K562 (cell line): ENCODE results near the gene BCAR3. TPM values are rescaled to one million over a fixed set of nuclear protein-coding genes. Genes with fewer than 3 reads are reported as not detected.

ENCODE experiments used
- ATAC-seq: fragments of 200-7000 bp; cut with Tn5 transposase; 3 replicates; pipeline ENCODE4 v1.9.1; 2020; ENCODE audit warnings: moderate library complexity
- BruUV-seq: library from RNA; stranded (reverse); fragments of 400-500 nt; replicated peaks from 2 replicates; lab custom pipeline; 2021; lab: Mats Ljungman, UMichigan
- CTCF ChIA-PET: fragments of 300-600 bp; formaldehyde crosslinking; extraction: SDS; loops from one replicate; lab custom pipeline; 2021; ENCODE audit warnings: low intra/inter-chr PET ratio; lab: Yijun Ruan, JAX
- POLR2A ChIA-PET: fragments of 300-600, 350-650 bp; sonication (Branson Sonifier 250); formaldehyde crosslinking; extraction: SDS; loops from one replicate; lab custom pipeline; 2021; ENCODE audit warnings: antibody characterized with exemption, inconsistent platforms; lab: Yijun Ruan, JAX
- DNase-seq, 4 experiments: peaks; one replicate each; pipeline versions ENCODE4 v3.0.0 to v3.0.0-alpha.2; 2011 to 2018; ENCODE audit warnings: low spot score in 3 of 4, mixed read lengths in 3 of 4; ENCODE audit errors: extremely low read depth in 1 of 4
- FAIRE-seq: peaks from 2 replicates; lab custom pipeline; 2011; peaks lifted over from hg19 to GRCh38; lab: Jason Lieb, UNC
- H2AFZ ChIP-seq: 2 replicates; pipeline ENCODE4 v1.6.0; 2011; ENCODE audit warnings: low read depth, low read length, control low read depth, inconsistent platforms
- H3K27ac ChIP-seq: fragments of 200-600 bp; 3 replicates; pipeline ENCODE4 v1.8.0; 2011; ENCODE audit warnings: low read depth, mild to moderate bottlenecking, control low read depth, inconsistent platforms, low read length, moderate library complexity, mixed read lengths; ENCODE audit errors: extremely low read depth
- H3K27me3 ChIP-seq, 2 experiments: fragments of 300-600 bp in 1 of 2; 2 replicates in 1 of 2; 3 replicates in 1 of 2; pipeline versions ENCODE4 v1.6.0 to v1.8.0; 2011; ENCODE audit warnings: inconsistent platforms in 2 of 2, low read length in 2 of 2, mild to moderate bottlenecking in 1 of 2, mixed read lengths in 1 of 2, moderate library complexity in 1 of 2; ENCODE audit not compliant: control insufficient read depth in 2 of 2, insufficient read depth in 2 of 2
- H3K36me3 ChIP-seq: fragments of 300-600 bp; 3 replicates; pipeline ENCODE4 v1.8.0; 2011; ENCODE audit warnings: mild to moderate bottlenecking, low read length, inconsistent platforms; ENCODE audit not compliant: control insufficient read depth, insufficient read depth
- H3K4me1 ChIP-seq, 2 experiments: fragments of 200-600 bp in 1 of 2; replicated peaks in 1 of 2; 2 replicates in 1 of 2; 3 replicates in 1 of 2; pipeline versions ENCODE4 v1.5.1 to v1.8.0; 2011; ENCODE audit warnings: inconsistent platforms in 2 of 2, low read length in 2 of 2, mild to moderate bottlenecking in 1 of 2, mixed read lengths in 1 of 2, moderate library complexity in 1 of 2; ENCODE audit not compliant: control insufficient read depth in 2 of 2, insufficient read depth in 2 of 2
- H3K4me2 ChIP-seq: 2 replicates; pipeline ENCODE4 v1.6.1; 2011; ENCODE audit warnings: low read length, control low read depth, inconsistent platforms, mixed read lengths; ENCODE audit not compliant: insufficient read depth
- H3K4me3 ChIP-seq: fragments of 200-600 bp; sonication (generic), shearing (Covaris generic); 2 replicates; pipeline ENCODE4 v1.5.1; 2016; ENCODE audit warnings: control low read depth, inconsistent platforms
- H3K79me2 ChIP-seq: fragments of 200-600 bp; 3 replicates; pipeline ENCODE4 v1.8.0; 2011; ENCODE audit warnings: low read length, inconsistent platforms; ENCODE audit not compliant: control insufficient read depth, insufficient read depth
- H3K9ac ChIP-seq, 2 experiments: 2 replicates each; pipeline versions ENCODE4 v1.6.0 to v1.6.1; 2011; ENCODE audit warnings: low read depth in 2 of 2, low read length in 2 of 2, control low read depth in 1 of 2, inconsistent platforms in 1 of 2, mild to moderate bottlenecking in 1 of 2, mixed read lengths in 1 of 2; ENCODE audit not compliant: insufficient read depth in 1 of 2
- H3K9me1 ChIP-seq: one replicate; pipeline ENCODE4 v1.6.0; 2011; ENCODE audit warnings: inconsistent platforms, mild to moderate bottlenecking, low read length, moderate library complexity; ENCODE audit not compliant: control insufficient read depth, insufficient read depth
- H3K9me3 ChIP-seq: replicated peaks from 2 replicates; pipeline ENCODE4 v1.5.1; 2011; ENCODE audit warnings: low read depth, low read length, inconsistent platforms; ENCODE audit not compliant: control insufficient read depth, insufficient read depth
- H4K20me1 ChIP-seq: replicated peaks from 2 replicates; pipeline ENCODE4 v1.6.1; 2011; ENCODE audit warnings: low read length, inconsistent platforms, mixed read lengths; ENCODE audit not compliant: control insufficient read depth, insufficient read depth
- ELF2 ChIP-seq: fragments of 250-450 bp; sonication (Bioruptor Pico); IDR thresholded peaks from 2 replicates; pipeline ENCODE4 v1.5.0; 2021; ENCODE audit warnings: mild to moderate bottlenecking
- GABPA ChIP-seq: fragments of 200-800 bp; sonication (Bioruptor generic); conservative IDR thresholded peaks from 2 replicates; pipeline ENCODE4 v1.6.1; 2016; ENCODE audit warnings: low read depth, missing genetic modification characterization, missing compliant biosample characterization
- KAT8 ChIP-seq: fragments of 450-650 bp; IDR thresholded peaks from 2 replicates; pipeline ENCODE4 v1.6.1; 2016; ENCODE audit warnings: low read depth, mild to moderate bottlenecking
- KLF16 ChIP-seq: IDR thresholded peaks from 2 replicates; pipeline ENCODE4 v1.6.1; 2016; ENCODE audit warnings: antibody characterized with exemption
- PPARD ChIP-seq: fragments of 250-450 bp; sonication (Bioruptor Pico); IDR thresholded peaks from 2 replicates; pipeline ENCODE4 v1.8.0; 2022; ENCODE audit warnings: inconsistent platforms, mild to moderate bottlenecking, moderate library complexity
- PTBP1 ChIP-seq: fragments of 200-400 bp; formaldehyde crosslinking; IDR thresholded peaks from 2 replicates; pipeline ENCODE4 v1.6.1; 2017; ENCODE audit warnings: low read depth, low read length
- SAFB2 ChIP-seq: fragments of 200-400 bp; formaldehyde crosslinking; IDR thresholded peaks from 2 replicates; pipeline ENCODE4 v1.6.1; 2018; ENCODE audit warnings: borderline replicate concordance, low read length, low read depth, moderate library complexity; ENCODE audit not compliant: severe bottlenecking
- ZFP1 ChIP-seq: fragments of 450-650 bp; formaldehyde crosslinking; IDR thresholded peaks from 2 replicates; pipeline ENCODE4 v1.4.0; 2020; ENCODE audit warnings: mild to moderate bottlenecking, mixed read lengths
- ZFP36 ChIP-seq: fragments of 150-350 bp; IDR thresholded peaks from 2 replicates; pipeline ENCODE4 v1.6.1; 2018; ENCODE audit warnings: low read length, low read depth; ENCODE audit not compliant: partially characterized antibody
- WGBS: fragments of 100-300 bp; shearing (Covaris generic); methylation state at CpG from one replicate; pipeline ENCODE4 v1.1.6; 2016; ENCODE audit warnings: low coverage, mixed read lengths; ENCODE audit not compliant: insufficient coverage; ENCODE audit errors: missing lambda C conversion rate; 5-methylcytosine and 5-hydroxymethylcytosine counted together
- in situ Hi-C: fragments of 300-500 bp; cut with MboI; formaldehyde crosslinking; loops from 4 replicates; pipeline ENCODE4 v1.15.0; 2018; ENCODE audit warnings: inconsistent platforms, mixed read lengths
- intact Hi-C: fragments of 100-400 bp; cut with micrococcal nuclease; formaldehyde crosslinking; loops from 2 replicates; pipeline ENCODE4 v1.14.2; 2022
- polyA plus RNA-seq, 8 experiments: library from polyadenylated mRNA; depleted of rRNA in 4 of 8; stranded (reverse) in 5 of 8; unstranded in 3 of 8; fragments of >200 nt; fragmentation: Nextera tagmentation in 2 of 8; fragmentation: Illumina TruSeq in 1 of 8; extraction: Ambion mirVana in 2 of 8; extraction: Trizol in 1 of 8; gene quantifications; 2 replicates each; pipeline versions ENCODE4 v1.2.1 to v1.2.3, GENCODE V29; 2011 to 2014; ENCODE audit warnings: inconsistent platforms in 1 of 8, missing spikeins in 1 of 8
- total RNA-seq, 7 experiments: library from RNA; depleted of rRNA in 6 of 7; stranded (reverse); fragments of >200 nt in 6 of 7; fragmentation: Illumina TruSeq in 2 of 7; extraction: Trizol in 2 of 7; gene quantifications; 2 replicates each; pipeline versions ENCODE4 v1.2.1 to v1.2.3, GENCODE V29; 2011 to 2021; ENCODE audit warnings: low replicate concordance in 1 of 7

Gene BCAR3
- total and polyA plus RNA-seq, 9 of the 15 experiments (the other 6 are each of a cell fraction or from before 2014, with no cell fraction given): 1.8 to 6.3 (median 3.8) TPM

DNA sequence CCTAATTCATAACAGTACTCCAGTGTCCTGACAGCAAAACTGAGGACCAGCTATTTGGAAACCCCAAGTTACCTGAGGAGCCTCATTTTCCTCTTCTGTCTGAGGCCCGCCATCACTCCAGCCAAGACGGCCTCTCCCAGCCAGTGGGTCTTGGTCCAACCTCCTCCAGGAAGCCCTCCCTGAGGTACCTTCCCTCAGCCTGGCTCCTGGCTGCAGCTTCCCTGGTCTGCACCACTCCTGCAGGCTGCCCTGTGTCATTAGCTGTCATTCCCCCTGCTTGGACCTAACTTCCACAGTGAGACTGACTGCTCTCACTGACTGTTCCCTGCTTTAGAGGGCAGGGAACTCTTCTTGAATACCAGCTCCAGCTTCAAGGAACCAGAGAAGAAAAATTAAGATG, 33.0 kb downstream of the BCAR3 start:
- intact Hi-C loops: no loop called here
- Histone ChIP-seq H3K4me3 (no peak overlapping the region), H4K20me1 (no peaks in the 10 kb centered on the region), H2AFZ (no peak overlapping the region), H3K79me2 (no peaks in the 10 kb centered on the region), H3K9ac (no peak overlapping the region), H3K9me3 (no peaks in the 10 kb centered on the region), H3K4me2 (no peak overlapping the region), H3K27me3 (peaks cover 3 to 23% of the 10 kb centered on the region in 2 experiments; a peak in 4 of 5 replicates), H3K27ac (no peak overlapping the region), H3K36me3 (no peaks in the 10 kb centered on the region), H3K4me1 (no peaks in the 10 kb centered on the region), H3K9me1 (no peaks in the 10 kb centered on the region)
- TF ChIP-seq ZFP1 (CRISPR knock-in tag) (no peak), ZFP36 (peak; percentile 57), PTBP1 (no peak), ELF2 (CRISPR knock-in tag) (no peak), KAT8 (no peak), PPARD (CRISPR knock-in tag) (no peak), KLF16 (no peak), SAFB2 (no peak), GABPA (tag) (no peak)
- 14% methylated on average over 2 of the region's 2 CpGs for WGBS
- DNase-seq (no peak), FAIRE-seq (no peak), ATAC-seq (no peak)
- BruUV-seq: no TSS peak
- in situ Hi-C loops: no loop called here
- POLR2A ChIA-PET: interaction anchor here (0.6 kb wide), 1 partner anchor 14 kb away, joined by 3 read pairs; no protein-coding TSS in a partner anchor
- CTCF ChIA-PET: no interaction called here
